ENCODE measurements around the gene LAMB4.

The LAMB4 gene

GRCh38 chr7:108009873-108010272, 120.3 kb downstream of the LAMB4 start:
- no peak for DNase-seq

DNA sequence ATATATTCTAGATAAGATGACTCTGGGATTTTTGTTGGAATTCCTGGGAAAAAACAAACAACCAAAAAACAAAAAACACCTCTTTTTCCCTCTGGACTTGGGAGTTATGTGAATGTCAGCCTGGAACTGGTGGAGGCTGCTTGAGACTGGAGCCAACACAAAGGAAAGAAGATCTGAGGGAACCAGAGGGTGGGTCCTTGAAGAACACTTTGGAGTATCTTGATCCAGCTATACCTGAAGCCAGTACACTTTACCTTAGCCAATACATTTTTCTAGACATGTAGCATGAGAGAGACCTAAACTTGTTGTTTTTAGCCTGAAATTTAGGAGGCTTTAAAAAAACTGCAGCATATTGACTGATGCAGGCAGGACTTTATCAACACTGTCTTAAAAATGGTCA, 121.3 kb downstream of the LAMB4 start:
- DNase-seq: no peak

DNA sequence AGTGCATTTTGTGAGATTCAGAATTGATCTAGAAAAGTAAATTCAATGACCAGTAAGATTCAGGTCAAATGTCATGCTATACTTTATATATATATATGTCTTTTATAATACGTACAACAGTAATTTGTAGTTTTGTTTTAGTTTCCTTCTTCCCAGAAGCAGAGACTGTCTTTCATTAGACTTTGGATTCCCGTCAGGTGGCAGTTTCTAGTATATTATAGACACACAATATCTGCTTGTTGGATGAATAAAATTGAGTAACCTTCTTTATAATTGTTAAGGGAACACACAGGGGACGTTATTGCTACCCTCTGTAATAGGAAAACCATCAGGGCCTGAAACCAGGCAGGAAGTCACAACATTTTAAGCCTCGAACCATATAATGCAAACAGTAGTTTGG, 121.9 kb downstream of the LAMB4 start:
- no peak for DNase-seq

DNA sequence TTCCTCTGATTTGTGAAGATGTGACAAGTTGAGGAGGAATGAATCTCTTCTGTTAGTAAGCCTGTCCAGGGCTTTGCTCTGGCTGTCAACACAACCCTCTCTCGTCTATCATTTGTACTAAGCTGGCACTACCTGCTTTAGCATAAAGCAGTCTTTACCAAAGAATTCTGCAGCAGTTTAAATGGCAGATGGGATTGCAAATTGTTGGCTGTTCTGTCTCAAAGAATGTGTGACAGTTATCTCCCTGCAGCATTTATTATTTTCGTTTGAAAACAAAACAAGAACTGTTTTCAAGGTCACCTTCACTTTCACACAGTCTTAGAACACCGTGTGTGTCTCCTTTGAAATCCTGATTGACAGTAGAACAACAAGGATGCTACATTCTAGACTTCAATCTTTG, 122.4 kb downstream of the LAMB4 start:
- no peak for DNase-seq

GRCh38 chr7:108007261-108007660, 122.9 kb downstream of the LAMB4 start:
- no peak for DNase-seq

DNA sequence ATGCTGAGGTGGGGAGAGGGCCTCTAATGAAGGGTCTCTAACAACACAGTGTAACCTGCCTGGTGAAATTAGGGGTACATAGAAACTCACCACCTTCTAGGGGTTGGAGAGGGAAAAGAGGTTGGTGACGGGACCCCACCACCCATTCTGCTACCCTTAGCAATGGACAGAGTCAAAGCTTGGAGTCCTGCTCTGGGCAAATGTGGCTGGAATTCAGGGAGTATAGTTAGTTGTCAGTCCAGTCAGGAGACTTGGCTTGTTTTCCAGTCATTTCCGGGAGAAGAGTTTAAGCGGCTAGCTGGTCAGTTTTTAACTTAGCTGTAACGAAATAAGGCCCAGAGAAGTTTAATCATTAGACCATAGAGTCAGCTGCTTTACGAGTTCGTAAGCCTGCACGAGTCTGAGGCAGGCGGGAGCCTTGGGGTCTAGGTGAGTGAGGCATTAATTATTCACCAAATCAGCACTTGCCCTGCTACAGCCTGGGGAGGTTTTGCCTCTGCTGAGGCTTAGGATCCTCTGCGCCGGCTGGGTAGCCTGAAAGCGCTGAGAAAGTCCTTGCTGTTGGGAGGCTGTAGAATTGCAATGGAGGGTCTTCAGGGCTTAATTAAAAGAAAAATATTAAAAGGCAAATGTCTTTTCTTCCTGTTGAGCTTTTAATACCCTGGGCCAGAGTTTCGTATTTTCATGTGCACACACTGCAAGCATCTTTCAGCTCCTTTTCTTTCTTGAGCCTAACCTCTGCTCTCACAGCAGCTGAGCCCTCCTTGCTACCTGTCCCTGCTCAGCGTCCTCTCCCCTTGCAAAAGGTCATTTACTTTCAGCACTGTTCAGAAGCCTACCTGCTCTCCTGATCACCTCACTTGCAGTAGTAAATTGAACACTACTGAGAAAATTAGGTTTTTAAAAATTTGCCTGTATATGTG, 125.7 kb downstream of the LAMB4 start:
- DNase-seq: no peak

DNA sequence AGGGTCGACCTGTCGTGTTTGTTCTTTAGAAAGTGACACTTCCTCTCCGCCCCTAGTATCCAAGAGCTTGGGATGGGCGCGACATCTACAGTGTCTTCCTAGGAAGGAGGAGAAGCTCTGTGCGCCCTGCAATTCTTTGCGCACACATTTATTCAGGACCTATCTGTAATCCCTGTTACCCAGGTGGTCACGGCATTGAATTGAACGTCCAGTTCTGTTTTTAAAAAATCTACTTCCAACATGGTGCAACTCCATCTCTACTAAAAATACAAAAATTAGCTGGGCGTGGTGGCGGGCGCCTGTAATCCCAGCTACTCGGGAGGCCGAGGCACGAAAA, 126.6 kb downstream of the LAMB4 start:
- no peak for DNase-seq

GRCh38 chr7:108002726-108003598, 127.2 kb downstream of the LAMB4 start, which contains the start of gene LAMB1:
TSS of gene LAMB1 (minus strand) at chr7:108003161. CDS start at chr7:108002885, 276 bp downstream.
- no peak for DNase-seq

DNA sequence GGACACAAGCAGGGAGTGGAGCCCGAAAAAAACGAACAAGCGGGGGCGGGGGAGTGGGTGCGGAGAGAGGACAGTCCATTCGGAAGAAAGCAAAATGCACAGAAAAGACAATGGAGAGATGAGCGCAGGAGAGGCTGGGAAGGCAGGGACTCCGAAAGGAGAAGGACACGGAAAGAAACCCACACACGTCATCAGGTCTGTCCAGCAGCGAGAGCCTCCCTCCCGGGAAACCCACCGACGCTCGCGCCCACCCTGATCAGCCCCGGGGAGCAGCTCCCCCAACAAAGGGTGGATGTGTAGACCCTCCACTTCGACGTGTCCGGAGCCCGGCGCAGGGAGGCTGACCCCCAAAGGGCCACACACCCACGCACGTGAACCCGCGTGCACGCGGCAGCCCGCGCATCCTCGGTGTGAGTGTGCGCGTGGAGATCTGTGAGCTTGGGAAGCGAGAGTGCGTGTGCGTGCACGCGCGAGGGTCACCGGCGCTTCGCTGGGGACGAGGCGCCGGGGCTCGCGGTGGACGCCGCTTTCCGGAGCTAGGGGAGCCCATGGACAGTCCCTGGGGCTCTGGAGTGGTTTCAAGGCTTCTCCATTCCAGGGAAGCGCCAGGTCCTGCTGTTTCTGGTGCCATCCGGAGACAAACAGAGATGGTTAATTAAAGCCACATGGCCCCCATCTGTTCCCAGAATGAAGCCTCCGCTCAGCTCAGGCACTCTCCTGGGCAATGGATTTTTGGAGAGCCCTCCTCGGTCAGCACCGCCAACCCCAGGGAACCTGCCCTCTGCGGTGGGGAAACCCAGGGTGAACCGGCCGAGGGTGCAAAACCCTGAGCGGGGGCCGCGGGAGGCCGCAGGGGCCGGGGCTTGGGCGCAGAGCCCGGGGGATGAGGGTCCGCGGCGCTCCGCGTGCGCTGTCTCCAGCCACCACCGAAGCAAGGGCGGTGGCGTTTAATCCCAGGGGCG, 128.1 kb downstream of the LAMB4 start:
- DNase-seq: no peak

DNA sequence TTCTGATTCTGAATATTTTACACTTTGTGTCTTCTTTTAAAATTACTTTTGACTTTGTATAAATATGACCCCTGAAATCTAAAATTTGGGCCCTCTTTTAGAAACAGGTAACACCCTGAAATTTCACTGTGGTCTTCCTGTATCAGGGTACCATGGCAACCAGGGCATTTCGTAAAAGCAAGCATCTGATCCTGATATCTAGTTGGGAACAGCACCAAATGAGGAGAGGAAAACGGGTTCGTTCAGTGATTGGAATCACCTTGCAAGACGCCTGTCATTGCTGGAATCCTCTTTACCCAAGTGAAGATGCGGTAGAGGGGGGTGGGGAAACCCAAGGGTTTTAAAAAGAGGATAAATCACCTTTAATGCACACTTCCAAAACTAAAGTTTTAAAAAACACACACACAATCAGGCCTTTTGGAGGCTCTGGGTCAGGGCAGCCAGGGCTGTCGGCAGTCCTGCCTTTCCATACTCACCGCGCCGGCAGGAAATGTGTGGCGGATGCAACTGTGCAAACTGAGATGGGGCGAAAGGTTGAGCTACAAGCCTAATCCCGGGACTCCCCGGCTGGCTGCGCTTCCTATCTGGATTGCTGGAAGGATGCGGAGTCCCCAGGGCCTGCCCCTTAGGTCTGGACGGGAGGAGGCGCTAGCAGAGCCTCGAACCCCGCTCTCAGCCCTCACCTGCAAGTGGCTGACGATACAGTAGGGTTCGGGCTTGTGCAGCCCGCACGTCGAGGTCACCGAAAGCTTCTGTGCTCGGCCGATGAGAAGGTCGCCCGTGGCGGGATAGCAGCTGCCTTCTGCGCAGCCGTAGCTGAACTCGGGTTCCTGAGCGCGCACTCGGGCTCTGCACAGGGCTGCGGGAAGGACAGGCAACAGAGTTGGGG, 129.0 kb downstream of the LAMB4 start:
- no peak for DNase-seq

- DNase-seq: no peak
These were observed 130.2 kb downstream of the LAMB4 start for GRCh38 chr7:107999779-108000560.

GRCh38 chr7:107998660-107999480, 131.3 kb downstream of the LAMB4 start:
- no peak for DNase-seq

- DNase-seq: no peak
These were observed 132.0 kb downstream of the LAMB4 start for GRCh38 chr7:107998150-107998549.

- no peak for DNase-seq
These were observed 133.9 kb downstream of the LAMB4 start for GRCh38 chr7:107996072-107996882.

DNA sequence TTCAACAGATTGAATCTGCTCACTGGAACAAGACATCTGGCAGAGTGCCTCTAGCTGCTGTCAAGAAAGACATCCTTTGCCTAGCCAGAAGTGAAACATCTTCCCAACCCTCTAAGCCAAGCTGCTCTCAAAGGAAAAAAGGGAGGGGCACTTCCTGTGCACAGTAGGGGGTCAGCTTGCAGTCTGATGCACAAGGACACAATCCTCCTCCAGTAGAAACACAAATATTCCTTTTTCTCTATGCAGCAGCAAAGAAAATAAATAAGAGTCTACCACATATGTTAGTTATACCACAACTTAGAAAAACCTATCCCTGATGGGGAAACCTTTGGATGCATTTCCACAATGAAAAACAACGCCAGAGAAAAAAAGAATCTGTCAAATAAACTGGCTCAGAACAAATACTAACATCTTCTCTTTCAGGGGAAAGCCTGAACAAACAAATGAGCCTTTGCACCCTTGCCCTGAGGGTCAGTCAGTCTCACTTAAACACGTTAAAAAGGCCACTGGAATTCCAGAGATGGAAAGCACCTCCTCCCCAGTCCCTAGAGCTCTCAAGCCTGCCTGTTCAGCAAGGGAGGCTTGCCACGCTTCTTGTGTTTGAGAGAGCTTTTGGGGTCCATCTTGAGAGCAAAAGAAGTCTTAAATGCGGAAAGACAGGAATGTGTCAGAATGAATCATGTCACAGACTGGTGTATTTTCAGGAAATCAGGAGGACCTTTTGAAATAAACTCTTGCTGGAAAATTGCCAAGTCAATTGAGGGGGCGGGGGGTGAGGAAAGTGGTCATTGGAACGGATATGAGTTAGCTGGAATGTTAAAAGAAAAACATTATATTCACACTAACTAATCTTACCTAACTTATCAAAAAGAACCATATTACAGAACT, 134.7 kb downstream of the LAMB4 start:
- DNase-seq: no peak

- no peak for DNase-seq
These were observed 135.6 kb downstream of the LAMB4 start for GRCh38 chr7:107994421-107995030.

DNA sequence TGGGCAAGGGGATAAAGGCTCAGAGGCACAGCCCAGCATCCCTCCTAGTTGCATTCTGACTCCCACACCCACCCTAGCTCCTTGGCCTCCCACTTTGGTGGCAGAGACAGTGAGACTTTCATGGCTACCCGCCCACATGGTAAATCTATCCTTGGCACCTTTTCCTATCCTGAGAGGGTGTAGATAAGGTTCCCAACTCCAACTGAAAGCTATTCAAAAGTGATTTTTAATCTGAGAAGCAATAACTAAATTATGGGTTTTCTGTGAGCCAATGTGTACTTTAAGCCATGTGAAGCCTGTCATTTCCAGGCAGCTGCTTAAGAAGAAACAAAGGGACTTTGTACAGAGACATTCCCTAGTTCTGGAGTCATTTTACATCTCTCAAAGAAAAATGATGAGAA, 136.3 kb downstream of the LAMB4 start:
- no peak for DNase-seq

All from CD4-positive, alpha-beta T cell treated with Interleukin-4 for 1 hour (primary cell).